Hematopoietic multipotent progenitor cell treated with erythropoietin and hydrocortisone succinate and interleukin-3 and kit ligand, for 4 days (in vitro differentiated cells): ENCODE measurements around the gene DTNB.
"Not testable (repeated sequence)": the region's sequence is repeated elsewhere in the genome, so short reads cannot be mapped to it uniquely, and the experiment has no call there.

ENCODE experiments used
- DNase-seq: peaks from one replicate; pipeline ENCODE4 v3.0.0-alpha.2; 2015

The DTNB gene

GRCh38 chr2:25586726-25587144, 86.6 kb downstream of the DTNB start:
- no peak for DNase-seq

DNA sequence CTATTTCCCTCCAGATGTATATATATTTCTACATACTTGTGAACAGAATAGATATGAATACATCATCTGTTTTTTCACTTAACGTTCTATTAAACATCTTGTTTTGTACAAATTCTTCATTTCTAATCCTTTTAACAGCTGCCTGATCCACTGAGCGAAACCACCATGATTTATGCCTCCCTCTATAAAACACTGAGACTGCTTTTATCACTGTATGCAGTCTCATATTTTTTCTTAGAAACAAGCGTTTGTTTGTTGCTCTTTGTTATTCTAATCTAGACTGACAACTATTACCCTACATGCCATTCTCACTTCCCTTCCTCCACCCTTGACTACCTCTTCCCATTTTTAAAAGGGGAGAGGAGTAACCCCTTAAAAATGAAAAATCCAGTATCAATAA, 88.2 kb downstream of the DTNB start:
- DNase-seq = no peak

GRCh38 chr2:25582077-25582830, 91.1 kb downstream of the DTNB start:
- peak; percentile 42 for DNase-seq

DNA sequence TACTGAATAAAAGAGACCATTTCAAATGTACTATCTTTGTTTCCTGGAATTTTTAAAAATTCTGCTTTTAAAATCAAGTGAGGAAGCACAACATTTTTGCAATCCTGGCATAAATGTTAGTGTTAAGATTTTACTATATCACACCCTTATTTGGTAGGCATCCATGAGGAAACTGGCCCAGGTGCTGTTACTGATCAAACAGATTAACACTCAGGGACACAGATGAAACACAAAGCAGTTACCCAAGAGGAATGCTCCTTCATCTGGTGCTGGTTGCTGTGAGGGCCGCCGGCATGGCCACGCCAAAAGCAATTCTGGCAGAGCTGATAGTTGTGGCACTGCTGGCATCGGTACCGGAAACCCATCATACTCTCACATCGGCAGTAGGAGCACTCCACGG, 96.8 kb downstream of the DTNB start:
- no peak for DNase-seq

DNA sequence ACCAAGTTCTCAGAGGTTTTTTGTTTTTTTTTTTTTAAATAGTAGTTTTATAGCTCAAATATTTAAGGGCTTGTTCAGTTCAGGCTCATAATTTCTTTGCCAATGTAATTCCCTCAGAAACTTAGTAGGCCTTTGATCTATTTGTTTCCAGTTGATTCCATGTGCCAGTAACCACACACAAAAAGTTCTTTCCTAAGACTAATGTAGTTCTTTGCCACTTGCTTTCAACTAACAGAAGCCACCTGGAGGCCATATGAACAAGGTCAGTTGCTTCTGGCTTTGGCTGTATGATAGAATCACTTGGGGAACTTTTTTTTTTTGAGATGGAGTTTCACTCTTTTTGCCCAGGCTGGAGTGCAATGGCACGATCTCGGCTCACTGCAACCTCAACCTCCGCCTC, 100.7 kb downstream of the DTNB start:
- no peak for DNase-seq

DNA sequence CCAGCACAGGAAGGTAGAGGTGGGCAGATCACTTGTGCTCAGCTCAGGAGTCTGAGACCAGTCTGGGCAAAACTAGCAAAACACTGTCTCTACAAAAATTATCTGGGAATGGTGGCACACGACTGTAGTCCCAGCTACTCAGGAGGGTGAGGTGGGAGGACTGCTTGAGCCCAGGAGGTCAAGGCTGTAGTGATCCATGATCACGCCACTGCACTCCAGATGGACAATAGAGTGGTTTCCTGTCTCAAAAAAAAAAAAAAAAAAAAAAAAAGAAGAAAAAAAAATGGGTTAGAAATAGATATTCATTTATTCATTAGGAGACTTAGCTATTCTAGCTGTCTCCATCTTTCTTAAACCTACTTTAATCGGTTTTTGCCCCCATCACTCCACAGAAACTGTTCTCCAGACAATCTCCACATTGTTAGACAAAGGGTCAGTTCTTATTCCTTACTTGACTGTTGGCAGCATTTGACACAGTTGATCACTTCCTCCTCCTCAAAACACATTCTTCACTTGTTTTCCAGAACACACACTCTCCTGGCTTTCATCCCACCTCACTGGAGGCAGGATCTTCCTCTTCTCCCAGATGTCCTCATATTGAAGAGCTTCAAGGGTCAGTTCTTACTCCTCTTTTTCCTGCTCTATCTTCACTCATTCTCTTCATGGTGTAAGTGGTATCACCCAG, 103.1 kb downstream of the DTNB start:
- no peak for DNase-seq

GRCh38 chr2:25567406-25567805, 106.0 kb downstream of the DTNB start:
- peak; percentile 88 for DNase-seq

- peak; percentile 91 for DNase-seq
These were observed 106.7 kb downstream of the DTNB start for GRCh38 chr2:25566694-25567093.

GRCh38 chr2:25566094-25566493, 107.3 kb downstream of the DTNB start:
- no peak for DNase-seq

- no peak for DNase-seq
These were observed 112.1 kb downstream of the DTNB start for GRCh38 chr2:25561136-25561850.

DNA sequence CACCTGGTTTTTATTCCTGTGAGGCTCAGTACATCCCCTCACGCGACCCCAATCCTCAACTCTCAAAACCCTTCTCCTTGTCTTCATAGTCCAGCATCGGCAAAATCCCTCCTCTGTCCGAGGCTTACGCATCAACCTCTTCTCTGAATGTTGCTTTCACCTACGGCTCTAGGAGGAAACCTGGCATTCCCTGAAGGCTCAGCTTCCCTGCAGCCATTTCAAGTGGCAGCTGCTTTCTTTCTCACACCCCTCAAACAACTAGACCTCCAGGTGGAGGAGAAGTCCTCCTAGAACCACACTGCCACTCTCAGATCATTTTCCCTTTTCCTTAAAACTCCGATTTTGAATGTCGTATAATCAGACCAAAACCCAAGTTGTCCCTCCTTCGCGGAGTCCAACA, 114.2 kb downstream of the DTNB start:
- no peak for DNase-seq

DNA sequence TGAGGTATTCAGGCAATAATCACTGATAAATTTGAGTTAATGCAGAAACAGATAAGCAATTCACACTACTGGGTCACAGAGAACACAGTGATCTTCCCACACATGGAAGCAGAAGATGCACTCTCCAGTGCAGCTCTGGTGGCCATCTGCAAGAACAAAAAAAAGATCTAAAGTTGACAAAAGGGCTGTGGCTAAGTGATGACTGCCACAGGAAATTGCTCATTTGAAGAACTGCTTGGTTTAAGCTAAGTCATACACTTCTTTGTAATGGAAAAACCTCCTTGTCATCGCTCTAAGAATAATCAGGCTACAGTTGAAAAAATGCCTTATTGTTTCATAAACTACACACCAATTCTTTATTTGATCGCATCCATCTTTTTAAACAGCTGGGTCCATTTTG, 115.1 kb downstream of the DTNB start:
- DNase-seq = peak; percentile 91

- no peak for DNase-seq
These were observed 116.0 kb downstream of the DTNB start for GRCh38 chr2:25557179-25558036.

GRCh38 chr2:25552318-25552717, 121.1 kb downstream of the DTNB start:
- DNase-seq = no peak

- peak; percentile 42 for DNase-seq
These were observed 122.1 kb downstream of the DTNB start for GRCh38 chr2:25551316-25551715.

DNA sequence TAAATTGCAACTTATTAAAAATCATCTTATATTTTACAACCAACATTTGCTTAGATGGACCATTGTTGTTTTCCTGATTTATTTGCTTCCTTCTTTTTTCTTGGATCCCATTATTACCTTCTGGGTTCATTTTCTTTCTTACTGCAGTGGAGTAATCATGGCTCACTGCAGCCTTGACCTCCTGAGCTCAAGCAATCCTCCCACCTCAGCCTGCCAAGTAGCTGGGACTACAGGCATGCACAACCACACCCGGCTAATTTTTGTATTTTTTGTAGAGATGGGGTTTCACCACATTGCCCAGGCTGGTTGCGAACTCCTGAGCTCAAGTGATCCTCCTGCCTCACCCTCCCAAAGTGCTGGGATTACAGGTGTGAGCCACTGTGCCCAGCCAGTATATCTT, 123.8 kb downstream of the DTNB start:
- not testable (repeated sequence) for DNase-seq

DNA sequence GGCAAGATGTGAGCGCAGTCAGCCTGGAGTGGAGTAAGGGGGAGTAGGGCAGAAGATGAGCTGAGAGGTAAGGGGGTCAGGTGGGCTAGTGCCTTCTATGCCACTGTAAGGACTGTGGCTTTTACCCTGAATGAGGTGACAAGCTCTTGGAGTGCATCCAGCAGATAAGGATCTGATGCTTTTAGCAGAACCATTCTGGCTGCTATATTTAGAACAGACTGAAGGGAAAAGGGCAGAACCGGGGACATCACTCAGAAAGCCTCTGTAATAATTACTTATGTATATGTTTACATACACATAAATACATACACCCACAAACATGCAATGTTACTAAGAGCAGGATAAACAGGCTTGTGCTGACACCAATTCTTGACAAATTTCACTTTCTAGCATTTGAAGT, 124.8 kb downstream of the DTNB start:
- peak; percentile 56 for DNase-seq

GRCh38 chr2:25546852-25547251, 126.5 kb downstream of the DTNB start:
- no peak for DNase-seq

DNA sequence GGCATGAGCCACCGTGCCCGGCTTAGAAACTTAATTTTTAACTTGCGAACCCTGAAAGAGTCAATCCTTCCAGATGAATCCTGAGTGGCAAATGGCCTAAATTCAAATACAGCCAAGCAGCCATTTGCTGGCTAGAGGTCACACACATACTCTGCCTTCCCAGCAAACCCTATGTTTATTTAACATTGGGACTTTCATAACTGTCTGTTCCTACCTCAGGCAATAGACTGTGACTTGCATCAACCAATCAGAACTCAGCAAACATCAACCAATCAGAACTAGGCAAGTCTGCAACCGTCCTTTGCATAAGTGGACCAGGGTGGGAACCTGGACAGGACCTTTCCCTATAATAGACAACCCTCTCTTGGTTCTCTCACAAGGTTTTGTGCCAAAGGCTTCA, 127.5 kb downstream of the DTNB start:
- DNase-seq = no peak

- DNase-seq = no peak
These were observed 128.9 kb downstream of the DTNB start for GRCh38 chr2:25544445-25544844.

GRCh38 chr2:25543939-25544338, 129.4 kb downstream of the DTNB start:
- no peak for DNase-seq

GRCh38 chr2:25541378-25541777, 132.0 kb downstream of the DTNB start:
- no peak for DNase-seq

- no peak for DNase-seq
These were observed 134.2 kb downstream of the DTNB start for GRCh38 chr2:25539136-25539535.
